PC-9 (cell line): Measurements from ENCODE around the gene FAM110A. TPM values are rescaled to one million over a fixed set of nuclear protein-coding genes. Genes with fewer than 3 reads are reported as not detected.
A peak's percentile ranks its signal among the peaks of the same experiment; 100 is the strongest.

Experiments
- BruUV-seq: library from RNA; stranded (reverse); fragments of 400-500 nt; replicated peaks from 2 replicates; lab custom pipeline; 2021; lab: Mats Ljungman, UMichigan
- CTCF ChIA-PET: fragments of 300-600 bp; sonication (Branson Sonifier 250); formaldehyde crosslinking; loops from one replicate; lab custom pipeline; 2022; ENCODE audit warnings: antibody characterized with exemption; lab: Charles Lee
- POLR2A ChIA-PET: fragments of 300-600 bp; sonication (Branson Sonifier 250); formaldehyde crosslinking; loops from one replicate; lab custom pipeline; 2022; ENCODE audit warnings: antibody characterized with exemption; ENCODE audit not compliant: unreplicated experiment; lab: Charles Lee
- DNase-seq, 2 experiments: peaks; one replicate each; pipeline versions ENCODE4 v3.0.0 to v3.0.0-alpha.2; 2015 to 2022; ENCODE audit warnings: mixed read lengths in 1 of 2
- H2AFZ ChIP-seq: fragments of 200-600 bp; sonication (generic); 2 replicates; pipeline ENCODE4 v1.8.1; 2017; ENCODE audit warnings: antibody characterized with exemption
- H3F3A ChIP-seq: fragments of 200-600 bp; sonication (generic); 2 replicates; pipeline ENCODE4 v1.8.1; 2017; ENCODE audit warnings: antibody characterized with exemption, mild to moderate bottlenecking, low read depth; ENCODE audit not compliant: insufficient read depth
- H3K27ac ChIP-seq: fragments of 200-600 bp; sonication (generic); 2 replicates; pipeline ENCODE4 v1.6.1; 2016; ENCODE audit warnings: mixed run types
- H3K27me3 ChIP-seq: fragments of 200-600 bp; sonication (generic); 2 replicates; pipeline ENCODE4 v1.6.1; 2016; ENCODE audit warnings: low read depth, mixed run types; ENCODE audit not compliant: insufficient read depth
- H3K36me3 ChIP-seq: fragments of 200-600 bp; sonication (generic); 2 replicates; pipeline ENCODE4 v1.6.1; 2016; ENCODE audit warnings: low read depth, mixed run types
- H3K4me1 ChIP-seq: fragments of 200-600 bp; sonication (generic); replicated peaks from 2 replicates; pipeline ENCODE4 v1.6.1; 2016; ENCODE audit warnings: mixed run types; ENCODE audit not compliant: insufficient read depth
- H3K4me2 ChIP-seq: fragments of 200-600 bp; sonication (generic); 2 replicates; pipeline ENCODE4 v1.6.1; 2017; ENCODE audit warnings: mixed run types
- H3K4me3 ChIP-seq: fragments of 200-600 bp; sonication (generic); 2 replicates; pipeline ENCODE4 v1.6.1; 2016; ENCODE audit warnings: mixed run types
- H3K79me2 ChIP-seq: fragments of 200-600 bp; sonication (generic); 2 replicates; pipeline ENCODE4 v1.6.1; 2017; ENCODE audit warnings: low read depth, mixed run types
- H3K9me2 ChIP-seq: fragments of 200-600 bp; sonication (generic); 2 replicates; pipeline ENCODE4 v1.8.1; 2017; ENCODE audit warnings: mild to moderate bottlenecking; ENCODE audit not compliant: insufficient read depth
- H3K9me3 ChIP-seq: fragments of 200-600 bp; sonication (generic); 2 replicates; pipeline ENCODE4 v1.8.1; 2016; ENCODE audit warnings: low read depth; ENCODE audit not compliant: insufficient read depth
- H4K20me1 ChIP-seq: fragments of 200-600 bp; sonication (generic); 2 replicates; pipeline ENCODE4 v1.8.1; 2017; ENCODE audit not compliant: insufficient read depth
- CTCF ChIP-seq: fragments of 200-600 bp; sonication (generic); conservative IDR thresholded peaks from 2 replicates; pipeline ENCODE4 v1.6.1; 2017; ENCODE audit warnings: mixed run types, antibody characterized with exemption, mild to moderate bottlenecking, moderate library complexity
- EZH2 ChIP-seq: fragments of 200-600 bp; sonication (generic); IDR thresholded peaks from 2 replicates; pipeline ENCODE4 v1.8.0; 2017; ENCODE audit warnings: antibody characterized with exemption, low read depth
- intact Hi-C: fragments of 100-400 bp; cut with micrococcal nuclease; formaldehyde crosslinking; loops from one replicate; pipeline ENCODE4 v1.10.0; 2022; ENCODE audit not compliant: unreplicated experiment
- total RNA-seq: library from RNA; stranded (reverse); gene quantifications from 2 replicates; pipeline ENCODE4 v1.2.3, GENCODE V29; 2021

FAM110A gene
- total RNA-seq, 1 experiment from 2014 or later: 30.8 TPM

- Histone ChIP-seq H3K27me3 (no peaks in the 10 kb centered on the region), H3K4me3 (peak overlapping the region; percentile 97), H3K9me2 (no peaks in the 10 kb centered on the region), H3K4me1 (peaks cover 60% of the 10 kb centered on the region), H2AFZ (peak overlapping the region; percentile 86), H3K79me2 (peaks cover 45% of the 10 kb centered on the region), H3K9me3 (no peaks in the 10 kb centered on the region), H3F3A (peaks cover 27% of the 10 kb centered on the region; the same call in 1 of the 2 replicates), H3K4me2 (peak overlapping the region; percentile 99), H3K36me3 (no peaks in the 10 kb centered on the region), H4K20me1 (no peaks in the 10 kb centered on the region), H3K27ac (no peak overlapping the region)
- CTCF ChIA-PET: no interaction called here
- TF ChIP-seq EZH2 (no peak), CTCF (no peak)
- no peak for DNase-seq
- intact Hi-C loops: no loop called here
- POLR2A ChIA-PET: interaction anchor here (1.6 kb wide), 1 partner anchor 22 kb away, joined by 7 read pairs; no protein-coding TSS in a partner anchor
- BruUV-seq: TSS peak; percentile 79
These were observed 734 bp downstream of the FAM110A start for GRCh38 chr20:834151-834746.

GRCh38 chr20:835608-836045 lies 2.1 kb downstream of the FAM110A start:
- peaks cover 20% of the 10 kb centered on the region; the same call in 1 of the 2 replicates for H3F3A ChIP-seq
- ChIA-PET CTCF (no interaction called here), POLR2A (interaction anchor here (0.6 kb wide), 1 partner anchor 1054 kb away, joined by 3 read pairs; no protein-coding TSS in a partner anchor)
- H3K27ac ChIP-seq: no peak overlapping the region
- no peak overlapping the region for H2AFZ ChIP-seq
- no peaks in the 10 kb centered on the region for H3K9me3 ChIP-seq
- TF ChIP-seq CTCF (no peak), EZH2 (no peak)
- H3K4me1 ChIP-seq: peaks cover 49% of the 10 kb centered on the region
- DNase-seq: no peak
- intact Hi-C loops: no loop called here
- H4K20me1 ChIP-seq: no peaks in the 10 kb centered on the region
- no peaks in the 10 kb centered on the region for H3K9me2 ChIP-seq
- no TSS peak for BruUV-seq
- peaks cover 48% of the 10 kb centered on the region for H3K79me2 ChIP-seq
- peak overlapping the region; percentile 24; the same call in 1 of the 2 replicates for H3K4me2 ChIP-seq
- H3K36me3 ChIP-seq: no peaks in the 10 kb centered on the region
- H3K27me3 ChIP-seq: no peaks in the 10 kb centered on the region
- no peak overlapping the region for H3K4me3 ChIP-seq

GRCh38 chr20:836190-836589 lies 2.7 kb downstream of the FAM110A start:
- BruUV-seq: no TSS peak
- Histone ChIP-seq H4K20me1 (no peaks in the 10 kb centered on the region), H3F3A (peaks cover 20% of the 10 kb centered on the region; the same call in 1 of the 2 replicates), H2AFZ (no peak overlapping the region), H3K4me2 (0 out of 2 replicates have a peak overlapping the region, but pooled peaks have one; percentile 4), H3K36me3 (no peaks in the 10 kb centered on the region), H3K4me3 (no peak overlapping the region), H3K9me3 (no peaks in the 10 kb centered on the region), H3K4me1 (peaks cover 50% of the 10 kb centered on the region), H3K9me2 (no peaks in the 10 kb centered on the region), H3K79me2 (peaks cover 53% of the 10 kb centered on the region), H3K27ac (peak overlapping the region; percentile 32), H3K27me3 (no peaks in the 10 kb centered on the region)
- POLR2A ChIA-PET: interaction anchor here (0.6 kb wide), 1 partner anchor 1053 kb away, joined by 3 read pairs; no protein-coding TSS in a partner anchor
- intact Hi-C loops: no loop called here
- CTCF ChIA-PET: no interaction called here
- DNase-seq: no peak
- TF ChIP-seq CTCF (no peak), EZH2 (no peak)
